Lung microvascular endothelial cell (primary cell): ENCODE measurements around the gene CMC2. TPM values are rescaled to one million over a fixed set of nuclear protein-coding genes. Genes with fewer than 3 reads are reported as not detected.

Experiments used
- DNase-seq, 2 donors: peaks; one replicate each; pipeline versions ENCODE4 v3.0.0 to v3.0.0-alpha.2; 2010; ENCODE audit warnings: low read depth in 2 of 2
- total RNA-seq: library from RNA; depleted of rRNA; stranded (reverse); fragments of >200 nt; gene quantifications from 2 replicates; pipeline ENCODE4 v1.2.1, GENCODE V29; 2014

The CMC2 gene
- 32.0 and 47.8 TPM in 2 replicates for total RNA-seq

GRCh38 chr16:81006813-81007695 is at the start of gene CMC2, which contains the start of gene CENPN:
TSS of gene CMC2 (minus strand) at chr16:81006885. CDS start at chr16:80997394, 9,491 bp downstream.
TSS of gene CENPN (plus strand) at chr16:81007214. CDS start at chr16:81011940, 4,726 bp downstream.
- DNase-seq: peak; percentile 99

- no peak for DNase-seq
These were observed 47.1 kb upstream of the CMC2 start for GRCh38 chr16:81053761-81054160.

GRCh38 chr16:81042821-81043220 is 36.1 kb upstream of the CMC2 start:
- DNase-seq: no peak

- no peak for DNase-seq
These were observed 35.0 kb upstream of the CMC2 start for GRCh38 chr16:81041696-81042095.

- no peak for DNase-seq
These were observed 34.2 kb upstream of the CMC2 start for GRCh38 chr16:81040842-81041241.

- DNase-seq: no peak
These were observed 33.4 kb upstream of the CMC2 start for GRCh38 chr16:81040131-81040530.

- DNase-seq: peak; percentile 28 to 54
These were observed 30.2 kb upstream of the CMC2 start for GRCh38 chr16:81036751-81037350.

- peak; percentile 47 to 59 for DNase-seq
These were observed 29.5 kb upstream of the CMC2 start for GRCh38 chr16:81035975-81036750.

GRCh38 chr16:81035398-81035974 is 28.8 kb upstream of the CMC2 start, which contains the start of gene ATMIN:
TSS of gene ATMIN (plus strand) at chr16:81035842. CDS start at chr16:81035871, 29 bp downstream.
- DNase-seq: peak; percentile 88 to 92

- DNase-seq: no peak
These were observed 23.4 kb upstream of the CMC2 start for GRCh38 chr16:81029930-81030604.

- no peak for DNase-seq
These were observed 19.7 kb upstream of the CMC2 start for GRCh38 chr16:81026429-81026828.

GRCh38 chr16:81018496-81018895 is 11.8 kb upstream of the CMC2 start:
- no peak for DNase-seq

- DNase-seq: no peak
These were observed 8.0 kb upstream of the CMC2 start for GRCh38 chr16:81014672-81015071.

- DNase-seq: no peak
These were observed 6.3 kb upstream of the CMC2 start for GRCh38 chr16:81012974-81013373.

- no peak for DNase-seq
These were observed 1.8 kb upstream of the CMC2 start for GRCh38 chr16:81008505-81008789.

GRCh38 chr16:81006211-81006812 is 373 bp downstream of the CMC2 start:
- peak; percentile 67 to 68 for DNase-seq

- peak; percentile 31 to 35 for DNase-seq
These were observed 999 bp downstream of the CMC2 start for GRCh38 chr16:81005610-81006161.

GRCh38 chr16:81004646-81005353 is 1.9 kb downstream of the CMC2 start:
- peak; percentile 58 to 66 for DNase-seq

- peak; percentile 25 to 55 for DNase-seq
These were observed 2.9 kb downstream of the CMC2 start for GRCh38 chr16:81003610-81004460.
